Tibial nerve (tissue), 4 donors: ENCODE results near the gene PCBP1.

Experiments
- EP300 ChIP-seq, 2 donors: sonication (generic); formaldehyde crosslinking; IDR thresholded peaks; one replicate each; pipeline ENCODE4 v1.6.1; 2017; ENCODE audit warnings: antibody characterized with exemption in 2 of 2, mild to moderate bottlenecking in 1 of 2
- POLR2A ChIP-seq, 2 donors: fragments of 450-650 bp; IDR thresholded peaks; one replicate each; pipeline ENCODE4 v1.6.1; 2017; ENCODE audit warnings: antibody characterized with exemption in 2 of 2, mild to moderate bottlenecking in 2 of 2, moderate library complexity in 2 of 2
- TF ChIP-seq, protein P1 (sequence below), 5 experiments: fragments of 200-600 bp in 3 of 5; fragments of 450-650 bp in 2 of 5; sonication (generic) in 3 of 5; IDR thresholded peaks; one replicate each; pipeline ENCODE4 v1.5.1; 2016 to 2019; ENCODE audit warnings: antibody characterized with exemption in 5 of 5, mild to moderate bottlenecking in 3 of 5, moderate library complexity in 2 of 5

DNA sequence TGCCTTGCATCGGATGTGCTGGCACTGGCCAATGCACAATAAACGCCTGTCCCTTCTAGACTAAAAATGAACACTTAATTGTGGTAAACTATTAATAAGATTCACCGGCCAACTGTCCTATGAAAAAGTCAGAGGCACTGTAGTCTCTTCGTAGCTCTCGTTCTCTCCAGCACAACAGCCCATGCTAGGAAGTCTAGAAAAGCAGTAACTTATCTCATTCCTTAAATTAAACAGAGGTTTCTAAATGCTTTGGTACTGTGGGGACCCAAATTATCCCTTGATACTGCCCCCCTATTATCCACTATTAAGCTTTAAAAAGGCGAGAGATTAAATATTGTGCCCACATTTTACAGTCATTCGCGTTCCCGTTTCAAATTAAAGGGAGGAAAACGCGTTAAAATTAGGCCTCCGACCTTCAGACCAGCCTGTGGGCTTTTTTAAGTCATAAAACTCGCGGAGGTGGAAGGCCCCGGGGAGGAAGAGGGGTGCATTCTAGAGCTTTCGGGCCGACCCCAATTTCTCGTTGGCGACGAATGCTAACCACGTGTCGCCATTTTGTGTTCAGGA is 1.5 kb upstream of the PCBP1 start:
- TF ChIP-seq, protein P1, sequence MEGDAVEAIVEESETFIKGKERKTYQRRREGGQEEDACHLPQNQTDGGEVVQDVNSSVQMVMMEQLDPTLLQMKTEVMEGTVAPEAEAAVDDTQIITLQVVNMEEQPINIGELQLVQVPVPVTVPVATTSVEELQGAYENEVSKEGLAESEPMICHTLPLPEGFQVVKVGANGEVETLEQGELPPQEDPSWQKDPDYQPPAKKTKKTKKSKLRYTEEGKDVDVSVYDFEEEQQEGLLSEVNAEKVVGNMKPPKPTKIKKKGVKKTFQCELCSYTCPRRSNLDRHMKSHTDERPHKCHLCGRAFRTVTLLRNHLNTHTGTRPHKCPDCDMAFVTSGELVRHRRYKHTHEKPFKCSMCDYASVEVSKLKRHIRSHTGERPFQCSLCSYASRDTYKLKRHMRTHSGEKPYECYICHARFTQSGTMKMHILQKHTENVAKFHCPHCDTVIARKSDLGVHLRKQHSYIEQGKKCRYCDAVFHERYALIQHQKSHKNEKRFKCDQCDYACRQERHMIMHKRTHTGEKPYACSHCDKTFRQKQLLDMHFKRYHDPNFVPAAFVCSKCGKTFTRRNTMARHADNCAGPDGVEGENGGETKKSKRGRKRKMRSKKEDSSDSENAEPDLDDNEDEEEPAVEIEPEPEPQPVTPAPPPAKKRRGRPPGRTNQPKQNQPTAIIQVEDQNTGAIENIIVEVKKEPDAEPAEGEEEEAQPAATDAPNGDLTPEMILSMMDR (IDR thresholded peaks at IDR 0.05): no peak
- no peak for TF ChIP-seq POLR2A (IDR thresholded peaks at IDR 0.05)
- TF ChIP-seq EP300 (IDR thresholded peaks at IDR 0.05): no peak
